LHCN-M2 (cell line): Measurements from ENCODE around the gene SELPLG. TPM values are rescaled to one million over a fixed set of nuclear protein-coding genes. Genes with fewer than 3 reads are reported as not detected.
"Not testable (repeated sequence)": the region's sequence is repeated elsewhere in the genome, so short reads cannot be mapped to it uniquely, and the experiment has no call there.

Source experiments
- DNase-seq: peaks from one replicate; pipeline ENCODE4 v3.0.0-alpha.2; 2012; ENCODE audit warnings: low read depth
- polyA plus RNA-seq: library from polyadenylated mRNA; unstranded; fragments of >200 nt; gene quantifications from one replicate; pipeline ENCODE4 v1.2.1, GENCODE V29; 2012; ENCODE audit warnings: missing spikeins
- total RNA-seq: library from RNA; depleted of rRNA; stranded (reverse); fragments of >200 nt; gene quantifications from 2 replicates; pipeline ENCODE4 v1.2.3, GENCODE V29; 2014; rRNA removed

Gene SELPLG, protein sequence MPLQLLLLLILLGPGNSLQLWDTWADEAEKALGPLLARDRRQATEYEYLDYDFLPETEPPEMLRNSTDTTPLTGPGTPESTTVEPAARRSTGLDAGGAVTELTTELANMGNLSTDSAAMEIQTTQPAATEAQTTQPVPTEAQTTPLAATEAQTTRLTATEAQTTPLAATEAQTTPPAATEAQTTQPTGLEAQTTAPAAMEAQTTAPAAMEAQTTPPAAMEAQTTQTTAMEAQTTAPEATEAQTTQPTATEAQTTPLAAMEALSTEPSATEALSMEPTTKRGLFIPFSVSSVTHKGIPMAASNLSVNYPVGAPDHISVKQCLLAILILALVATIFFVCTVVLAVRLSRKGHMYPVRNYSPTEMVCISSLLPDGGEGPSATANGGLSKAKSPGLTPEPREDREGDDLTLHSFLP
- total RNA-seq, result 1.5 and 2.1 TPM in 2 replicates
- polyA plus RNA-seq, result 8.2 TPM

DNA sequence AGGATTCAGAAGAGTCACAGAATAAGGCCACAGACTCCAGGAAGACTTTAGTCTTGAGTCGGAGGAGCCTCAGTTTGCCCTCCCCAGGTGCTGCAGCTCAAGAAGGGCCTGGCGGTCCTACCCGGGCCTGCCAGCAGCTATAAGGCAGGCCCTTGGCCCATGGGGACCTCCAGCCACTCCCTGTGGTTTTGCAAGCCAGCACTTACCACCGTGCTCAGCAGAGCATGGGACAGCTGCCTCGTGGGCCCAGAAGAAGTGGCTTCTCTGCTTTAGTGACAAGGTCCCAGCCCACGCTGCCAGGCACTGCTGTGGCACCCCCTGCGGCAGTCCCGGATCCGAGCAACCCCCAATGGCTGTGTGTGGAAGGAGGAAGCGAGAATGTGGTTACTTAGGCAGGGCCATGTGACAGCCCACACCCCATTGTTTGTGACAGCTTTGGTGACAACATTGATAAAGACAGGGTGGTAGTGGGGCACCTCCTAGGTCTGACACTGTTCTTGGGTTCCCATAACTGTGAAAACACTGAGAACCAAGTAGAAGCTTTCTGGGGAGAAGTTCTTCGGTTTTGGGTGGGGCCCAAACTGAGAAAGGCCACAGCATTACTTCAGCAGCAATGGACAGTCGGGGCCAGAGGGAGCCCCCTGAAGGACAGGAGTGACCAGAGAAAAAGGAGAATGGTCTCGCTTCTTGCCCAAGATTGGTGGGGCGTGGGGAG lies at the start of gene SELPLG:
TSS of gene SELPLG (minus strand) at position 361 of the 715 bp plus-strand sequence. CDS start 9,587 bp downstream, outside the sequence.
- no peak for DNase-seq

- no peak for DNase-seq
Observed at GRCh38 chr12:108681317-108681716, 47.6 kb upstream of the SELPLG start.

- DNase-seq, result no peak
Observed at GRCh38 chr12:108679106-108679681, 45.5 kb upstream of the SELPLG start.

DNA sequence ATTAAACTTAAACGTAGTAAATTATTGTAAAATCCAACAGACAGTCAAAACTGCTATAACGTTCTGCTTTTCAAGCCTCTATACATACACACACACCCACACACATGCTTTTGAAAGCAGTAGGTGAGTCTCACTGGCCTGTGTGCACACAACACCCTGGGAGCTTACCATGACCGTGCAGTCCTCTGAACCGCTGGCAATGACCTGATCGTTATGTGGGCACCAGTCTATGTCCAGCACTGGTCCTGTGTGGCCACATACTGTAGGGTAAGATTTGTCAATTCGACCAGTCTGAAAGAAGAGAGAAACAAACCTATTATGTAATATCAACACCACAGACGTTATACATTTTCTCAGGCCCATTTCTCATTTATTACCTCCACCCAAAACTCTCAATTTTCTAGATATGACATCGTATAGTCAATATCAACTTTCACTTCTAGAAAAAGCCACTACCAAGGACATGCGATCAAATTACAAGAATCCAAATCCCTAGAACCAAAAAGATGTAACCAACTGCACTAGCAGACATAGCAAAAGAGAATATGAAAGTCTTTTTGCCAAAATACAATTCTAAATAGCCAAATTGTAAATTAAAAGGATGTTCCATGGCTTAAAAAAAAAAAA lies 44.5 kb upstream of the SELPLG start:
- no peak for DNase-seq

DNA sequence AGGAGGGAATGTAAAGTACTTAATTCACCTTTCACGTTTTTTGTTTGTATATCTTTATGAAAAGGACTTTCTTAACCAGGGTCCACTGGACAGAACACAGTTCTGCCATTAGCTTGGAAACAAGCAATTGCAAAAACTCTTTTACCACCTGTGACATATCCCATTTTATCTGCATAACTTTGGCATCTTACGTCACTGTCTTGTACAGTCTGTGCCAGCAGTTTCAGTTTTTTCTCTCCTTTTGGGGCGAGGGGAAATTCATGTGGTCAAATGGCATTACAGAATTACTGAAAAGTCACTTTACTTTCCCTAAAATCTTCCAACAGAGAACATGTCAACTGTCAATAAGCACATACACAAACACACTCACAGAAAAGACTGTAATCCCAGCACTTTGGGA lies 43.7 kb upstream of the SELPLG start:
- DNase-seq, result no peak

- no peak for DNase-seq
Observed at GRCh38 chr12:108676707-108677106, 43.0 kb upstream of the SELPLG start.

GRCh38 chr12:108675792-108676191 lies 42.1 kb upstream of the SELPLG start:
- no peak for DNase-seq

- DNase-seq, result no peak
Observed at GRCh38 chr12:108672054-108672453, 38.4 kb upstream of the SELPLG start.

- DNase-seq, result no peak
Observed at GRCh38 chr12:108671110-108671509, 37.4 kb upstream of the SELPLG start.

DNA sequence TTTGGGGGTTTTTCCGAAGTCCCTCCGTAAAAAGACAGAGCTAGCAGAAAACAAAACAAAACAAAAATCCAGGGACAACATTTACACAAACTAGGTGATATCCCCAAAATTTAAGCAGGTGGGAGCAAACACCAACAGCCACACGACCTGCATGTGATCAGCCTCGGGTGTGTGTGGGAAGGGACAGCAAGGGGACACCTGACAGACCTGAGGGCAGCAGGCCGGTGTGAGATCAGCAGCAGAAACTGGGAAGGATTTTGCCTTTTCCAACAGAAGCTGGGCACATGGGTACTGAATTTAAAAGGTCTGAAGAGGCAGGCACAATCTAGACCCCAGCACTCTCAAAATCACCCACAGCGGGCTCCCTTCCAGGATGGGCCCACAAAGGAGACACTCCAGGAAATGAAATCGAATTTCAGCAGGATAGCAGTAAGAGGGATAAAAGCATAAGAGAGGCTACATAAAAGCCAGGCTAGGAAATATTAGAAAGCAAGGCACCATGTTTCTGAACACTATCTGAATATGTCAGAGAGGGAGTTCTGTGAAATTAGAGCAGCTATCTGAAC lies 36.5 kb upstream of the SELPLG start:
- DNase-seq, result no peak

DNA sequence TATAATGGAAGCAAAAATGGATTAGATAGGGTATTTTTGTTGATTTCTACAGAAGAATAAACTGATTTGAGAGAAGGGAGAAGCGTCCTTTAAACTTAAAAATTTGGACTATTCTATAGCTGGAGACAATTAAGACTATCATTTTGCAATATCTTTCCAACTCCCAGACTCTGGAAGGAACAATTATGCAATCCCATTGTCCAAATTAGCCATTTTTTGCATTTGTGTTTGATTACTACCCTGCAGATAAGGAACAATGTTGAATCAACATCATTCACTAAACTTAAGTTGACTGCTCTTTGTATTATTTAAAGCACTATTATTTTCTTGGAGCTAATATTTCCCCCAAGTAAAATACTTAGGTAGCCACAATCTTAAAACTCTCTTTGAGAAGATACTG lies 34.8 kb upstream of the SELPLG start:
- no peak for DNase-seq

DNA sequence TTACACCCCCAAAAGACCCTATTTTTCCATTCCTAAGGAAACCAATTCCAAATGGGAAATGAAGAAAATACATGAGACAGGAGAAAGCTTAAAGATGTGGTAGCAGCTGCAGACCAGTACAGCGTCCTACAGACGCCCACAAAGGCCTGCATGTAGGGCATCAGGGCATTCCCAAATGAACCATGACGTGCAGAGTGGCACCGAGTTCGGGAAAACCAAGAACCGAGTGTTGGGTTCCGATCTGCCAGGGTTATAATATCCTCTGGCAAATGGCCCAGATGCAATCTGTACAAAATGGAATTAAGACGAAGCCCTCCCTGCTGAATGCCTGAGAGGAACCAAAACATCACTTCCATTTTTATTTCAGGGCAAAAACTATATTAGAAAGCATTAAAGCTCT lies 34.4 kb upstream of the SELPLG start:
- no peak for DNase-seq

DNA sequence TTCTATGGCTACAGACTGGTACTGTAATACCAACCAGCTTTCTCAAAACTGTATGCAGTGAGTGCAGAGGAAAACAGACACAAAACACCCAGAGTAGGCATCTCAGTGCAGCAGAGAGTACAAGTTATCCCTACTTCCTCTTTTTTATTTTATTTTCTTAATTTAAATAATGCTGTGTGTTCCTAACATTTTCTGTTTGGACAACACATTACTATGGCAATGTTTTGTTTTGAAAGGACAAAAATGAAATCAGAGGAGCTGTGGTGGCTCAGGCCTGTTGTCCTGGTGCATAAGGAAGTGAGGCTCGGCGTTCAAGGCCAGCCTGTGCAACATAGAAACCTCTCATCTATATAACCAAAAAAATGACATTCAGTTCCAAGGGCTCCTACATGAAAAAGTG lies 33.7 kb upstream of the SELPLG start:
- DNase-seq, result peak; percentile 52

DNA sequence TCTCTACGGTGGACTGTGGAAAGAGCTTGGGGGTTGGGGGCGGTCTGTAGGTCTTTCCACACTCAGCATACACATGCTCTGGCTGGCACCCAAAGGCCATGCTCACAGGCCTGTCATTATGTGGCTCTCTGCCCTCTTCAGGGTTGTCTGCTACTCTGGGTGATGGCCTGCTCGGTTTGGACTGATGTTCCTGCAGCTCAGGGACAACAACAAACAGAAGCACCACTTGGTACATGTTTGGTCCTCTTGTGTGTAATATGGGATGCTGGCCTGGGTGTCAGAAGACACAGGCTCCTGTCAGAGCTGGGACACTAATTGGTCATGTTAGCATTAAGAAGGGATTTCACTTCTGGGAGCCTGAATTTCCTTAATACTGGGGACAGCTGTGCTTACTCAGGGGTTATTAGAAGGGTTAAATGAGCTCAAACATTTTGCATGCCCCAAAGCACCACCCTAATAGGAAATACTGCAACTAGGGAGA lies 32.7 kb upstream of the SELPLG start:
- DNase-seq, result peak; percentile 55

DNA sequence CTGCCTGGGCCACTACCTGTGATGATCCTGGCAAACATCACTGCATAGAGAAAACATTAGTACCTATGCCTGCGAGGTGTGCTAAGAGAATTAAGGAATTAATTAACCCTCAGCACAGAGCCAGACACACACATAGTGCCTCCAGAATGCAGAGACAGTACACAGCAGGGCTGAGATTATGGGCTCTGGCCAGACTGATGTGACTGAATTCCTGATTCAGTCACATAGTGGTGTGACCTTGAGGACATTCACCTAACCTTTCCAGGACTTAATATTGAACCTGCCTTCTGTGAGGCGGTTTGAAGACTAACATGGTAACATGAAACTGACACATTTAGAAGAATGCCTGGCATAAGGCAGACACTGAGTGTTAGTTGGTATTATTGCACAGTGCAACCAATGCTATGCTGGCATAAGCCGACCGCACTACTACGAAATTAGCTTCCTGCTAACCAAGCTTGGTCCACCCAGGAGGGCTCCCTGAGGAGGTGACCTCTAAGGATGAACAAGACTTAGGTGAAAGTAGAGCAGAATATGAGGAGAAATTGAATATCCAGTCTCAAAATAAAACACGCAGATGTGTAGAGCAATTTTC lies 32.0 kb upstream of the SELPLG start:
- no peak for DNase-seq

- peak; percentile 95 for DNase-seq
Observed at GRCh38 chr12:108664338-108665258, 30.9 kb upstream of the SELPLG start.

DNA sequence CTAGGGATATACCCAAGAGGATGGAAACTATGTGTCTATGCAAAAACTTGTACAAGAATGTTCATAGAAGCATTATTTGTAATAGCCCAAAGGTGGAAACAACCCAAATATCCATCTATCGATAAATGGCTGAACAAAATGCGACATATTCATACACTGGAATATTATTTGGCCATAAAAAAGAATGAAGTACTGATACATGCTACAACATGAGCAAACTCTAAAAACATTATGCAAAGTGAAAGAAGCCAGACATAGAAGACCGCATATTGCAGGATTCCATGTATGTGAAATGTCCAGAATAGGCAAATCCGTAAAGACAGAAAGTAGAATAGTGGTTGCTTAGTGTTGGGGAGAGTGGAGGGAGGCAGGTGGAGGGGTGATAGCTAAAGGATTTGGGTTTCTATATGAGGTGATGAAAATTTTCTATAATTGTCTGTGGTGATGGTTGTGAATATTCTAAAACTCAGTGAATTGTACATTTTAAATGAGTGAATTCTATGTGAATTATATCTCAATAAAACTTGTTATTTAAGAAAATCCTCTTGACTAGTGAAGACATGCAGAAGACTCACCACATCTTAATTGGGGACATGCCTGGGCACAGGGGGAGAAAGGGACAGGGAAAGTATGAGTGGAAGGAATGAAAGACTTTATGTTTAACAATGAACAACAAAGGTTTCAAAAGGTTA lies 29.8 kb upstream of the SELPLG start:
- no peak for DNase-seq

- not testable (repeated sequence) for DNase-seq
Observed at GRCh38 chr12:108658115-108658514, 24.4 kb upstream of the SELPLG start.

GRCh38 chr12:108657130-108657745 lies 23.5 kb upstream of the SELPLG start:
- DNase-seq, result no peak
